HG03095 (cell line): ENCODE data around the gene POPDC2.
"Not testable (repeated sequence)": the region's sequence is repeated elsewhere in the genome, so short reads cannot be mapped to it uniquely, and the experiment has no call there.

Source experiments
- ATAC-seq: cut with Tn5 transposase; IDR thresholded peaks from one replicate; pipeline ENCODE4 v1.9.1; 2021; ENCODE audit warnings: moderate library complexity; ENCODE audit not compliant: unreplicated experiment

POPDC2 gene

GRCh38 chr3:119620899-119621298, 39.5 kb downstream of the POPDC2 start:
- ATAC-seq: no peak

DNA sequence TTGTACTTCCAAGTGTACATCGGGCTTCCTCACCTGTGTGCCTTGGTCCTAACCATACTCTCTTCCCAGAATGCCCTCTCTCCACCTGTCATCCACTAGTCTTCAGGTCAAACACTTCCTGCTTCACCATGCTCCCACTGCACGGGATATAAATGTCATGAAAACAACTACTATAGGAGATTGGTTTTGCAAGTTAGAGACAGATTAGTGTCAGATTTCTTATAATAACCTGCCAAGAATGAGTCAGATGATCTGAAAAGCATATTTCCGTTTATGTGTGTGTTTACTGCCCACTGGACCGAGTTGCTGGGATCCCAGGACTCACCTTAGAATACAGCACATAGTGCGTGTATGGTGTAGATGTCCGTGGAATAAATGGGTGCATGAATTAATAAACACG, 41.3 kb downstream of the POPDC2 start:
- ATAC-seq: no peak

GRCh38 chr3:119616056-119616455, 44.3 kb downstream of the POPDC2 start:
- ATAC-seq: no peak

DNA sequence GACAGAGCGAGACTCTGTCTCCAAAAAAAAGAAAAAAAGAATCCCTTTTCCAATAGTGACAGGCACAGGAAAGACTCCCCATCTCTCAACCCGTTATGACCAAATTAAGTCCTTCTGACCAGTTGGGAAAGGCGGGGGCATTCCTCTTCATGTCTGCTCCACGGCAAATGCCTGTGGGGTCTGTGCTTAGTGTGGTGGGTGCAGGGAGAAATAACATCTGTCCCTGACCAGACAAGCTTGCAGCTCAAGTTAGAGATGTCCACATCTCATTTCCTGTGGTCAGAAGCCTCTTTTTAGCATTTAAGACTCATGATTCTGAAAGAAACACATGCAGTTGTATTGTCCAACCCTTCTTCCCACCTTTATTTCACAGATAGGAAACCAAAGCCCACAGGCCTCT, 46.5 kb downstream of the POPDC2 start:
- no peak for ATAC-seq

DNA sequence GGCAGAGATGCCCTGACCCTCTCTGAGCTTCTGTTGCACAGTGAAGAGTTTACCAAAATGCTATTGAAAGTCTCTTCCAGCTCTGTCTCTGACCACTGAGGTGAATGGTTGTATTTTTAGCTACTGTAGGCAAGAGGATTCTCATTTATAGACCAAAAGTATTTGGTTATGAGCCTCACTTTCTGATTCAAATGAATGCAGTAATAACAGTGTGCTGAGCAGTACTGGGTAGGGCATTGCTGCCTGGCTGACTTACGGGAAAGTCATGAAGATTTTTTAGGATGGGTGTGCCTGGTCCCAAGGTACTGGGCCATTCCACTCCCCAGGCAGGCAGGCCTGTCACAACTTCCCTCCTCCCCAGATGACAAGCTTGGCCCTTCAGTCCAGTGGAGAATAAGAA, 47.2 kb downstream of the POPDC2 start:
- ATAC-seq: no peak

GRCh38 chr3:119611664-119612063, 48.7 kb downstream of the POPDC2 start:
- no peak for ATAC-seq

GRCh38 chr3:119609301-119609700, 51.1 kb downstream of the POPDC2 start:
- ATAC-seq: no peak

DNA sequence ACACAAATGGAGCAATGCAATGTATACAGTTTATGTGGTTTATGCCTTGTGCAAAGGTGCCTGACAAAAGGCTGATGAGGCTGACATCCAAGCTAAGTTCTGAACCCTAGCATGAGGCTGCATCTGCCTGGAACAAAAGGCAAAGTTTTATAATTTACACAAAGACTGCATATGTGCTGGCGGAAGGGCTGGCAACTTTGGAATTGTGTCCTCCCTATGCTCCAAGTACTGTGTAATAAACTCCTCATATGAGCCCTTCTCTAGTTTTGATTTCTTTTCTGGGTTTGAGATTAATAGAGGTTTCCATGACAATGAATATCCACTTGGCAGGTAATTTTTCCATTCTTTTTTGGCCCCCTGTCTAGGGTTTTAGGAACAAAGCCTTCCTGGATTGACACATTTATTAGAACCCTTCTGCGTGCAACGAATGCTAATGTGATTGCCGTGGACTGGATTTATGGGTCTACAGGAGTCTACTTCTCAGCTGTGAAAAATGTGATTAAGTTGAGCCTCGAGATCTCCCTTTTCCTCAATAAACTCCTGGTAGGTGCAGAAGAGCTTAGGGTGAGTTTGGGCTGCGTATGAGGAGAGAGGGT, 51.9 kb downstream of the POPDC2 start:
- no peak for ATAC-seq

DNA sequence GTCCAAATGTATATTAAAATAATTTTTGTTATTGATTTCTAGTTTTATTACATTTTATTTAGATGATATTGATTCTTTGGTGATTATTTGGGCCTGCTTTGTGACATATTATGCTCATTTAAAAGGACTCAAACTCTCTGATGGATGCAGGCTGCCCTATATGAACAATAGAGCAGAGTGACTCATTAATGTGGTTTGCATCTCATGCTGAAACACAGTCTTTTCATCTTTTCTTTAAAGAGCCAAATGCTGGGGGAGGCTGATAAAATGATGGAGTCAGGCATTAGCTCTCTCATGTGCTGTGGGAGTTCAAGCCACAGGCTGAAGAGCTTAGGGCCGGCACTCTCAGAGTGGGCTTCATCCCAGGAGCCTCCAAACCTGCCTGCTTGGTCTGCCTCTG, 55.5 kb downstream of the POPDC2 start:
- ATAC-seq: no peak

DNA sequence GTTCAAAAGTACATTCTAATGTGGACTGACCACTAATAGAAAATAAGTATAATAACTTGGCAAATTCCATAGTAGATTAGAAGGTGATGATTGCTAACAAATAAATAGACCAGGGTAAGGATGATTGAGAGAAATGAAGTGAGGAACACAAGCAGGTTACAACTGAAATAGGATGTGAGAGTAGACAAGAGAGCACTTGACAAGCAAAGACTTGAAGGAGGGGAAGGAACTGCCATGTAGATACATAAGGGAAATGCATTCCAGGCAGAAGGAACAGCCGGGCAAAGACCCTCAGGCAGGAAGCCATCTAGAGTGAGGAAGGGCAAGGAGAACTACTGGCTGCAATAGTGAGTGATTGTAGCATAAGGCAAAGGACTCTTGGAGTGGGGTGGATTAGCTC, 57.7 kb downstream of the POPDC2 start:
- no peak for ATAC-seq

GRCh38 chr3:119601154-119601553, 59.2 kb downstream of the POPDC2 start:
- ATAC-seq: no peak

- ATAC-seq: peak; percentile 60
These were observed 59.7 kb downstream of the POPDC2 start for GRCh38 chr3:119600732-119601131.

DNA sequence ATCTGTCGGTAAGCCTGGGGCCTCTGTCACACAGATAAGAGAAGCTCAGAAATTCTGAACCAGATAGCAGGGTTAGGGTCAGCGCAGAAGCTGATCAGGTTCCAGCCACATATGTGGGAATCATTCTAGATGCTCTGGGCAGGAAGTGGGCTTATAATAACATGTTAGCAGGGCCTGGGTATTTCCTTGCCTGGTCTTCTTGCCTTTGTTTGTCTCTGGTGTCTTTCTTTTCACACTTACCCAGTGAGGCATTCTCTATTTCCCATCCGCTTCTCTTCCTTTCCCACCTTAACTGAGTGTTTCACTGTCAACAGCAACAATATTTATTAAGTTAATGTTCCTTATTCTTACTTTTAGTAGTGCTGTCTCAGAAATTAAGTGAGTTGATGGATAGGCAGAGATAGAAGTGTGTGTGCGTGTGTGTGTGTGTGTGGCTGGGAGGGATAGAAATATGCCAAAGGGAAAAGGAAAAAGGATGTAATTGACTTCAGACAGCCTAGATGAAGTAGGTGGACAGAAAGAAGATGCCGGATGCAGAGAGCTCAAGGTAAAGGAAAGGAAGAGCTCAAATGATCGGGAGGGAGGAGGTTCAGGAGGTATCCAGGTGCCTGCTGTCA, 60.7 kb downstream of the POPDC2 start:
- no peak for ATAC-seq

DNA sequence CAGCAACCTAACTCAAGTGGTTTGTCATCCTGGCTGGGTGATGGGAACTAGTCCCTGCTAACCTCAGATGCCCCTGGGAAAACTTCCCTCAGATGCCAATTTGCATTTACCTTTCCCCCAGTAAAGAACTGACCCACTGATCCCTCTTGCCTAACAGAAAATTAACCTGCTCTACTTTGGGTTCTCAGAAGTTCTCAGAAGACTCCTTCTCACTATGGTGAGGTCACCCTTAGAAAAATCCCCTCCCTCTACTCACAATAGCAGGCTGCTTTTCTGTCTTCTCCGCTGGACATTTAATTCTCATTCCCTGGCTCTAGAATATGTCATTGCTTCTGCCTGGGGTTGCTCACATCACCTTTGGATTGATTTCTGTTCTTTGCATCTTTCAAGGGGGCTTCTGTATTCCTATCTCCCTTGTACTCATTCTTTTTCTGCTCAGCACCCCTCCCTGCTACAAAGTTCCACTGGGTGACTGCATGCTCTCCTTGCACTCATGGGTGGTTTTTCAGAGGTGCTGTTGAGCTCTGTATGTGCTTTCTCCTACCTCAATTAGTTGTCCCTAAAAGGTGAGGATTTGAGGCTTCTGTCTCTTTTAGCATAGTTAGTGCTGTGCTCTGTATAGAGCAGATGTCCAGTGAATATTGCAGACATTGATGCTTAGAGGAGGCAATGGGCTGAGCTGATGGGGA, 61.8 kb downstream of the POPDC2 start:
- ATAC-seq: peak; percentile 53

DNA sequence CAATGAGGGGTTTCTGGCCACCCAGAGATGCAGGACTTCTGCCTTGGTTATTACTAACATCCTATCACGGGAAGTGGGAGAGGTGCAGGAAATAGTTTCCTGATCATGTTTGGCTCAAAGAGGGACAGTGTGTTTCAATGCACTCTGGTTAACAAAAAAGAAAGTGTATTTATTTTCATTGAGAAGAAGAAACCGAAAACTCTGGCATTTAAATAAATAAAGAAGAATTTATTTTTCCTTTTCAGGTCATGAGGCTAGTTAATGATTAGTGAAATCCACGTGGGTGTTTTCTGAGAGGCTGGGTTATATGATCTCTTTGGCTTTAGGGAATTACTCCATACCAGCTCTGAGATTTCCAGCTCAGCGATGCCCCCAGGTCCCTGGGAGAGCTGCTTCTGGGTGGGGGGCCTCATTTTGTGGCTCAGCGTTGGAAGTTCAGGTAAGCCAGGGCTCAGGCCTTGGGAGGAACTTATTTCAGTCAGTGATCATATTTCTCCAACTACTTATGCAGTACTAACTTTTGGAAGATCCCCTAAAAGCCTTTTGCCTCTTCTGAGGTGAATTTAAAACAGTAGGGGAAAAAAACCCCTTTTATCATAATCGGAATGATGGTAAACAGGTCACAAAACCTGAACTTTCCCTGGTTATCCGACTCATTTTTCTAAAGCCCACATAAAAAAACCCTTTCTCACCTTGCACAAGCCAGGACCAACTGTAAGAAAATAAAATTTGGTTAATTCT, 62.7 kb downstream of the POPDC2 start, which contains the start of gene PLA1A:
PLA1A (plus strand) TSS at position 338 of the 741 bp plus-strand sequence; CDS start at position 367, 29 bp downstream.
- ATAC-seq: no peak

DNA sequence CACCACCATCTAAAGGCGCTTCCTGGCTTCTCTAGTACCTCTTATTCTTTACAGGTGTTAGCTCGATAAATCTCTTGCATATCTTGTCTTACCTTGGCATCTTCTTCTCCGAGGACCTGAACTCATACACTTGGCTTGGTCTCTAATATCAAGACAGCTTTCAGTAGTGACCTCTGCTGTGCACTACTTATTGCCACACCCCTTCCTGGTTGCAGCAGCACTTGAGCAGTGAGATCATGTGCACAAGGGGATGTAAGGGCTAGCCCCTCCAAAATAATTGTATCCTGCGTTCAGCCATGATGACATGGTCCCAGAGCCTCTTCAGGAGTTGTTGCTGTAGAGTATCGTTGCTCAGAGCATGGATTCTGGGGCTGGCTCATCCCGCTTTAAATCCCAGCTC, 64.0 kb downstream of the POPDC2 start:
- ATAC-seq: no peak

DNA sequence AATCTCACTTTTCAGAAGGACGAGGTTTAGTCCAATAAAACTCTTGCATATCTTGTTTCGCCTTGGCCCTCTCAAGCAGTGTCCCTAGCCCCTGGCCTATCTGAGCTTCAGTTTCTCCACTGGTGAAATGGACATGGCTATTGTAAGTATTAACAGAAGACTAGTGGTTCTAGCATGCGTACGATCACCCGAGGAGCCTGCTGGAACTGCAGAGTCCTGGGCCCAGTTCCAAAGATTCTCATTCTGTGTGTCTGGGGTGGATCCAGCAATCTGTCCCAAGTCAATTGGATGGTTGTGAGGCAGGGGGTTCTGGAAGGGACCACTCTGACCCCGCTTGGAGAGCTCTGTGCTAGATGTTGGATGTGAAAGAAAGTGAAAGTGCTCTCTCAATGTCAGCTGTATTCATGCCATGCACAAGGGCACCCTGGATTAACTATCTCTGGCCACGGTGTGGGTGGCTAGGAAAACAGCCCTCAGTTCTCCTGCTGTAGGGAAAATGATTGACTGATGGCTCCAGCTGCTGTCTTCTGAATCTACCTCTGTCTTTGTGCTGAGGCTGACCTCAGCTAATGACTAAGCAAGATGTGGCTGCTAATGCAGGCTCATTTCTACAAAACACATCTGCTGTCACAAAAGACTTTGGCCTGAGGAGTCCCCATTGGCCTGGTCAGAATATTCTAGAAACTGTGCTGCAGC, 64.6 kb downstream of the POPDC2 start:
- ATAC-seq: no peak

- ATAC-seq: not testable (repeated sequence)
These were observed 65.5 kb downstream of the POPDC2 start for GRCh38 chr3:119594929-119595328.

- no peak for ATAC-seq
These were observed 66.3 kb downstream of the POPDC2 start for GRCh38 chr3:119594066-119594465.

GRCh38 chr3:119592861-119593260, 67.5 kb downstream of the POPDC2 start:
- no peak for ATAC-seq
